Astrocyte (in vitro differentiated cells and primary cell): ENCODE data around the gene PDPK1. TPM values are rescaled to one million over a fixed set of nuclear protein-coding genes. Genes with fewer than 3 reads are reported as not detected.

Experiments
- DNase-seq: peaks from one replicate; pipeline ENCODE4 v3.0.0-alpha.2; 2010; ENCODE audit warnings: low read depth
- FAIRE-seq: peaks from 2 replicates; lab custom pipeline; 2011; peaks lifted over from hg19 to GRCh38; lab: Jason Lieb, UNC
- H2AFZ ChIP-seq: 2 replicates; pipeline ENCODE4 v1.6.0; 2012; ENCODE audit warnings: low read depth, low read length, inconsistent platforms
- H3K27ac ChIP-seq: 2 replicates; pipeline ENCODE4 v1.5.1; 2011; ENCODE audit warnings: low read depth, low read length, inconsistent platforms
- H3K27me3 ChIP-seq: 2 replicates; pipeline ENCODE4 v1.6.0; 2011; ENCODE audit warnings: low read length, inconsistent platforms; ENCODE audit not compliant: insufficient read depth
- H3K36me3 ChIP-seq: 2 replicates; pipeline ENCODE4 v1.5.1; 2011; ENCODE audit warnings: low read length, inconsistent platforms; ENCODE audit not compliant: insufficient read depth
- H3K4me1 ChIP-seq: 2 replicates; pipeline ENCODE4 v1.5.1; 2011; ENCODE audit warnings: low read length, inconsistent platforms; ENCODE audit not compliant: insufficient read depth
- H3K4me2 ChIP-seq: 2 replicates; pipeline ENCODE4 v1.6.0; 2012; ENCODE audit warnings: low read length, inconsistent platforms
- H3K4me3 ChIP-seq: 2 replicates; pipeline ENCODE4 v1.5.1; 2011; ENCODE audit warnings: low read depth, mild to moderate bottlenecking, low read length, inconsistent platforms; ENCODE audit not compliant: insufficient read depth
- H3K79me2 ChIP-seq: 2 replicates; pipeline ENCODE4 v1.6.0; 2012; ENCODE audit warnings: mild to moderate bottlenecking, low read length, inconsistent platforms; ENCODE audit not compliant: insufficient read depth
- H3K9ac ChIP-seq: 2 replicates; pipeline ENCODE4 v1.6.0; 2012; ENCODE audit warnings: mild to moderate bottlenecking, low read length, inconsistent platforms
- H3K9me3 ChIP-seq: 2 replicates; pipeline ENCODE4 v1.5.1; 2012; ENCODE audit warnings: low read depth, mild to moderate bottlenecking, low read length, inconsistent platforms; ENCODE audit not compliant: insufficient read depth
- H4K20me1 ChIP-seq: 2 replicates; pipeline ENCODE4 v1.6.0; 2012; ENCODE audit warnings: low read length, inconsistent platforms; ENCODE audit not compliant: insufficient read depth
- H3K27ac Mint-ChIP-seq: one replicate; pipeline ENCODE4 v1.8.0; 2021; ENCODE audit warnings: mild to moderate bottlenecking, mixed read lengths; ENCODE audit not compliant: unreplicated experiment
- H3K27me3 Mint-ChIP-seq: one replicate; pipeline ENCODE4 v1.8.0; 2021; ENCODE audit warnings: low read depth, mixed read lengths; ENCODE audit not compliant: unreplicated experiment
- H3K36me3 Mint-ChIP-seq: one replicate; pipeline ENCODE4 v1.8.0; 2021; ENCODE audit warnings: low read depth, mixed read lengths; ENCODE audit not compliant: unreplicated experiment
- H3K4me1 Mint-ChIP-seq: one replicate; pipeline ENCODE4 v1.8.0; 2021; ENCODE audit warnings: low read depth, mixed read lengths; ENCODE audit not compliant: unreplicated experiment
- H3K4me3 Mint-ChIP-seq: one replicate; pipeline ENCODE4 v1.8.0; 2021; ENCODE audit warnings: mild to moderate bottlenecking, moderate library complexity, mixed read lengths; ENCODE audit not compliant: unreplicated experiment
- H3K9me3 Mint-ChIP-seq: one replicate; pipeline ENCODE4 v1.8.0; 2021; ENCODE audit warnings: mild to moderate bottlenecking, mixed read lengths; ENCODE audit not compliant: unreplicated experiment
- EZH2 ChIP-seq: IDR thresholded peaks from 2 replicates; pipeline ENCODE4 v1.6.1; 2012; ENCODE audit warnings: mild to moderate bottlenecking, low read length, inconsistent platforms; ENCODE audit not compliant: insufficient read depth
- total RNA-seq: library from RNA; stranded (reverse); gene quantifications from 2 replicates; pipeline ENCODE4 v1.2.1, GENCODE V29; 2021
- TF ChIP-seq, protein P1 (sequence below): IDR thresholded peaks from 2 replicates; pipeline ENCODE4 v1.5.1; 2011; ENCODE audit warnings: low read depth, mild to moderate bottlenecking, inconsistent platforms, low read length, moderate library complexity; ENCODE audit not compliant: insufficient read depth

PDPK1 gene
- total RNA-seq, 1 donor from 2014 or later, result 48.1 TPM

DNA sequence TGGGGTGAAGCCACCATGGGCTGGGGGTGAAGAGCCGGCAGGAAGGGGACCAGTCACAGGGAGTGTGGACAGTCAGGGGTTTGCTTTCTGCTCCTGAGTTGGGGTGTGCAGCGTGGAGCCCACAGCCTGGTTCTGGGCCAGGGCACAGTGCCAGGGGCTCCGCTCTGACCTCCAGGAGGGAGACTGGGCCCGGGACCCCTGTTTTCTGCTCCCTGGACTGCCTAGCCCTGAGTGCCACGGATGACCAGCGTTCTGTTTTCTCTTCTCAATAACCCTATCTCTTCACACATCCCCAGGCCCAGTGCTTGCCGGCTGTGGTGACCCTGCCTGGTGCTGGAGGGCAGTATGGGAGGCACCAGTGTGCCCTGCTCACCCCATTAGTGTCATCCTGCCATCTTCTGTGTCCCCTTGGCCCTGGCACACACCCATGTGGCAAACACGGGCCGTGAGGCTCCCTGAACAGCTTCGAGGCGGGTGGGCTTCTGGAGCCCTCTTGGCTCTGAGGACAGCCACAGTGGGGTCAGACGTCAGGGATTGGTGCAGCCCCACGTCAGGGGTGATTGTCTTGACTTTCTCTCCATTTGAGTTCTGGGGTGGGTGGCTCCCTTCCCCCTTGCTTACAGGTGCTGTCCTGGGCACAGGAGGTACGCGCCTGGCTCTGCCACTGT, 7.7 kb upstream of the PDPK1 start:
- no peak overlapping the region for H3K9ac ChIP-seq
- peaks cover 8% of the 10 kb centered on the region for H4K20me1 ChIP-seq
- peaks cover 16% of the 10 kb centered on the region for H3K4me1 ChIP-seq
- H3K27ac ChIP-seq, result no peak overlapping the region
- peaks cover 2% of the 10 kb centered on the region for H3K36me3 ChIP-seq
- H3K4me3 Mint-ChIP-seq, result peak overlapping the region; percentile 27
- TF ChIP-seq EZH2, result no peak
- TF ChIP-seq, protein P1, sequence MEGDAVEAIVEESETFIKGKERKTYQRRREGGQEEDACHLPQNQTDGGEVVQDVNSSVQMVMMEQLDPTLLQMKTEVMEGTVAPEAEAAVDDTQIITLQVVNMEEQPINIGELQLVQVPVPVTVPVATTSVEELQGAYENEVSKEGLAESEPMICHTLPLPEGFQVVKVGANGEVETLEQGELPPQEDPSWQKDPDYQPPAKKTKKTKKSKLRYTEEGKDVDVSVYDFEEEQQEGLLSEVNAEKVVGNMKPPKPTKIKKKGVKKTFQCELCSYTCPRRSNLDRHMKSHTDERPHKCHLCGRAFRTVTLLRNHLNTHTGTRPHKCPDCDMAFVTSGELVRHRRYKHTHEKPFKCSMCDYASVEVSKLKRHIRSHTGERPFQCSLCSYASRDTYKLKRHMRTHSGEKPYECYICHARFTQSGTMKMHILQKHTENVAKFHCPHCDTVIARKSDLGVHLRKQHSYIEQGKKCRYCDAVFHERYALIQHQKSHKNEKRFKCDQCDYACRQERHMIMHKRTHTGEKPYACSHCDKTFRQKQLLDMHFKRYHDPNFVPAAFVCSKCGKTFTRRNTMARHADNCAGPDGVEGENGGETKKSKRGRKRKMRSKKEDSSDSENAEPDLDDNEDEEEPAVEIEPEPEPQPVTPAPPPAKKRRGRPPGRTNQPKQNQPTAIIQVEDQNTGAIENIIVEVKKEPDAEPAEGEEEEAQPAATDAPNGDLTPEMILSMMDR, result no peak
- H3K9me3 Mint-ChIP-seq, result no peaks in the 10 kb centered on the region
- peaks cover 4% of the 10 kb centered on the region for H3K79me2 ChIP-seq
- no peaks in the 10 kb centered on the region for H3K27me3 ChIP-seq
- no peak for DNase-seq
- no peak overlapping the region for H3K4me2 ChIP-seq
- H3K4me1 Mint-ChIP-seq, result peaks cover 6% of the 10 kb centered on the region
- no peak overlapping the region for H3K4me3 ChIP-seq
- no peaks in the 10 kb centered on the region for H3K27me3 Mint-ChIP-seq
- H3K36me3 Mint-ChIP-seq, result no peaks in the 10 kb centered on the region
- no peak overlapping the region for H2AFZ ChIP-seq
- FAIRE-seq, result no peak
- peak overlapping the region; percentile 86 for H3K27ac Mint-ChIP-seq
- no peaks in the 10 kb centered on the region for H3K9me3 ChIP-seq

DNA sequence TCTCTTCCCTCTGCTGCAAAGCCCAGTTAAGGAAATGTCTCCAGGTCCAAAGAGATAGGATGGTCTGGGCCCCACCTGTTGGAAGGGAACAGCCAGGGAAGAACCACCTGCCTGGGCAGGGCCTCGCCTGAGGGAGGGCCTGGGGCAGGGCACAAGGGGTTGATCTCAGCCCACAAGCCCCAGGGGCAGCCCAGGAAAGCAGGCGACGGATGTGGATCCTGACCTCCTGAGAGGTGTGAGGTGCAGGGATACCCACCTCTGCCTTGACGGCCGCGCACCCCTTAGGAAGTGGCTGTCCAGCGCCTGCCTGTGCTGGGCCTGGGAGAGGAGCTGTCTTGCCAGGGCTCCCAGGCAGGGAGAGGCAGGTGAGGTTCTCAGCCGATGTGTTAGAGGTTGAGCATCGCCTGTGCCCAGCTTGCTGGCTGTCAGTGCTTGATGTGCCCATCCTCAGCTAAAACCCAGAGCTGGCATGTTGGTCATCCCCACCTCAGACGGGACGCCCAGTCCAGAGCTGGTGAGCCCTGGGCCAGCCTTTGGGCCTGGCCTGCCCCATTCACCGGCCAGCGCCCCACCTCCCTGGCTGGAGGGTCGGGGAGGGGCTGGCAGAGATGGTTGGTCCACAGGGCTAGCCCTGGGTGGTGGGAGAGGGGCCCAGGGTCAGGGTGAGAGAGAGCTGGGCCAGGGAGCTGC, 7.0 kb upstream of the PDPK1 start:
- peaks cover 8% of the 10 kb centered on the region for H4K20me1 ChIP-seq
- Mint-ChIP-seq H3K9me3 (no peaks in the 10 kb centered on the region), H3K27ac (no peak overlapping the region), H3K36me3 (peaks cover 1% of the 10 kb centered on the region), H3K4me3 (peak overlapping the region; percentile 57), H3K4me1 (peaks cover 10% of the 10 kb centered on the region), H3K27me3 (no peaks in the 10 kb centered on the region)
- no peaks in the 10 kb centered on the region for H3K9me3 ChIP-seq
- FAIRE-seq (no peak), DNase-seq (no peak)
- no peak overlapping the region for H2AFZ ChIP-seq
- no peaks in the 10 kb centered on the region for H3K27me3 ChIP-seq
- peaks cover 16% of the 10 kb centered on the region for H3K4me1 ChIP-seq
- TF ChIP-seq EZH2, result no peak
- TF ChIP-seq, protein P1, result no peak
- H3K36me3 ChIP-seq, result peaks cover 2% of the 10 kb centered on the region
- H3K4me2 ChIP-seq, result peak overlapping the region; percentile 92
- peak overlapping the region; percentile 72 for H3K9ac ChIP-seq
- H3K4me3 ChIP-seq, result no peak overlapping the region
- H3K79me2 ChIP-seq, result peaks cover 4% of the 10 kb centered on the region
- H3K27ac ChIP-seq, result peak overlapping the region; percentile 59

DNA sequence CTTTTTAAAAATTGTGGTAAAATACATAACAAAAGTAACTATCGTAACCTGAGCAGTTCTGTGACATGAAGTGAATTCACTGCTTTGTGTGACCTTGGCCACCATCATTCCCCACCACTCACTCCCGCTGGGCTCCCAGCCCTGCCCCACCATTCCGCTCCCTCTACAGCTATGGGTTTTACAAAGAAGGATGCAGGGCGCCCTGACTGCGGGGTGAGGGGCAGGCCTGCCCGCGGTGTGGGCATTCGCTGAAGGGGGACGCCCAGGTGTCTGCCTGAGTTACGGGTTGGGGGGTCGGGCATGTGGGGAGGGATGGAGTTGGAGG, 6.5 kb upstream of the PDPK1 start, which contains the start of gene CEMP1:
Gene CEMP1 (minus strand): TSS at position 38 of the 325 bp plus-strand sequence. CDS start 335 bp downstream, outside the sequence.
- peak within 1 kb of the TSS; percentile 83 for H3K4me3 Mint-ChIP-seq
- no peaks in the 10 kb centered on the region for H3K27me3 ChIP-seq
- H3K9me3 ChIP-seq, result no peaks in the 10 kb centered on the region
- no peaks in the 10 kb centered on the region for H3K36me3 ChIP-seq
- no peak for DNase-seq
- H3K9ac ChIP-seq, result peak within 1 kb of the TSS; percentile 72
- H3K27me3 Mint-ChIP-seq, result no peaks in the 10 kb centered on the region
- H3K4me3 ChIP-seq, result peak within 1 kb of the TSS; percentile 54
- peak within 1 kb of the TSS; percentile 59 for H3K27ac ChIP-seq
- peaks cover 2% of the 10 kb centered on the region for H3K36me3 Mint-ChIP-seq
- no peak for FAIRE-seq
- peak within 1 kb of the TSS; percentile 92 for H3K4me2 ChIP-seq
- peaks cover 10% of the 10 kb centered on the region for H3K4me1 Mint-ChIP-seq
- peaks cover 8% of the 10 kb centered on the region for H4K20me1 ChIP-seq
- peaks cover 16% of the 10 kb centered on the region for H3K4me1 ChIP-seq
- TF ChIP-seq, protein P1, result no peak
- no peak for TF ChIP-seq EZH2
- peak within 1 kb of the TSS; percentile 73 for H2AFZ ChIP-seq
- peak within 1 kb of the TSS; percentile 86 for H3K27ac Mint-ChIP-seq
- H3K79me2 ChIP-seq, result peaks cover under 1% of the 10 kb centered on the region
- H3K9me3 Mint-ChIP-seq, result no peaks in the 10 kb centered on the region
